SH-SY5Y (cell line): ENCODE results near the gene SIGLECL1.

ENCODE experiments used
- GATA2 ChIP-seq: IDR thresholded peaks from 2 replicates; pipeline ENCODE4 v1.6.1; 2011; ENCODE audit warnings: mild to moderate bottlenecking, low read depth, low read length
- GATA3 ChIP-seq: IDR thresholded peaks from 2 replicates; pipeline ENCODE4 v1.6.1; 2011; ENCODE audit warnings: low read depth, mild to moderate bottlenecking, low read length, moderate library complexity

GRCh38 chr19:51317968-51318367 lies 67.1 kb downstream of the SIGLECL1 start:
- TF ChIP-seq GATA3 (no peak), GATA2 (no peak)
